ENCODE results near the gene GALK1.
"Not testable (repeated sequence)": the region's sequence is repeated elsewhere in the genome, so short reads cannot be mapped to it uniquely, and the experiment has no call there.

Gene GALK1

DNA sequence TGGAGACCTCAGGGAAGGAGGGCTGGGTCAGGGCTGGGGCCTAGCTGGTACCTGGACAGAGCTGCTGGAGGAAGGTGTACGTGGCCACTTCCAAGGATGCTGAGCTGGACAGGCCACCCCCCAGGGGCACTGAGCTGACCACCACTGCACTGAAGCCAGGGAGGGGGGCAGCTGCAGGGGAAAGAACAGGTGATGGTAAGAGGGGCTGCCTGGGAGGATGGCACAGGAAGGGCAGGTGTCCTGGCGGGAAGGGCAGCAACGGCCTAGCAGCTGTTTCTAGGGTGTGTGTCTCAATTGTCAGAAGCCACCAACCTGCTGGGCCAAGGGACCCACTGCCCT lies 1.8 kb downstream of the GALK1 start:
- H4K20me1 ChIP-seq (ENCODE audit: insufficient read depth, low read length) = no peaks in the 10 kb centered on the region
- no peak overlapping the region for H3K4me2 ChIP-seq (ENCODE audit: low read length)
- TF ChIP-seq, protein P1, sequence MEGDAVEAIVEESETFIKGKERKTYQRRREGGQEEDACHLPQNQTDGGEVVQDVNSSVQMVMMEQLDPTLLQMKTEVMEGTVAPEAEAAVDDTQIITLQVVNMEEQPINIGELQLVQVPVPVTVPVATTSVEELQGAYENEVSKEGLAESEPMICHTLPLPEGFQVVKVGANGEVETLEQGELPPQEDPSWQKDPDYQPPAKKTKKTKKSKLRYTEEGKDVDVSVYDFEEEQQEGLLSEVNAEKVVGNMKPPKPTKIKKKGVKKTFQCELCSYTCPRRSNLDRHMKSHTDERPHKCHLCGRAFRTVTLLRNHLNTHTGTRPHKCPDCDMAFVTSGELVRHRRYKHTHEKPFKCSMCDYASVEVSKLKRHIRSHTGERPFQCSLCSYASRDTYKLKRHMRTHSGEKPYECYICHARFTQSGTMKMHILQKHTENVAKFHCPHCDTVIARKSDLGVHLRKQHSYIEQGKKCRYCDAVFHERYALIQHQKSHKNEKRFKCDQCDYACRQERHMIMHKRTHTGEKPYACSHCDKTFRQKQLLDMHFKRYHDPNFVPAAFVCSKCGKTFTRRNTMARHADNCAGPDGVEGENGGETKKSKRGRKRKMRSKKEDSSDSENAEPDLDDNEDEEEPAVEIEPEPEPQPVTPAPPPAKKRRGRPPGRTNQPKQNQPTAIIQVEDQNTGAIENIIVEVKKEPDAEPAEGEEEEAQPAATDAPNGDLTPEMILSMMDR (IDR thresholded peaks at IDR 0.05; ENCODE audit: low read length) = no peak
- TF ChIP-seq EZH2 (IDR thresholded peaks at IDR 0.05; ENCODE audit: borderline replicate concordance, low read length) = no peak
- no peaks in the 10 kb centered on the region for H3K27me3 ChIP-seq (ENCODE audit: insufficient read depth, low read length)
- H3K9me3 ChIP-seq (ENCODE audit: low read length) = no peaks in the 10 kb centered on the region
- no peak overlapping the region; the same call in 1 of the 2 replicates for H3K9ac ChIP-seq (ENCODE audit: low read length)
- no peak overlapping the region for H2AFZ ChIP-seq (ENCODE audit: low read length)
- H3F3A ChIP-seq (ENCODE audit: insufficient read depth, low read length) = no peaks in the 10 kb centered on the region
- no peaks in the 10 kb centered on the region for H3K9me2 ChIP-seq (ENCODE audit: low read depth, low read length)
- no peak overlapping the region for H3K27ac ChIP-seq (ENCODE audit: low read depth, low read length, poor library complexity, severe bottlenecking)
- H3K4me1 ChIP-seq (ENCODE audit: insufficient read depth, low read length, severe bottlenecking) = peaks cover 11% of the 10 kb centered on the region
- H3K4me3 ChIP-seq (ENCODE audit: low read depth, low read length, poor library complexity, severe bottlenecking) = no peak overlapping the region
- H3K36me3 ChIP-seq (ENCODE audit: insufficient read depth, low read length) = no peaks in the 10 kb centered on the region
- no peaks in the 10 kb centered on the region for H3K79me2 ChIP-seq (ENCODE audit: insufficient read depth, low read length)

DNA sequence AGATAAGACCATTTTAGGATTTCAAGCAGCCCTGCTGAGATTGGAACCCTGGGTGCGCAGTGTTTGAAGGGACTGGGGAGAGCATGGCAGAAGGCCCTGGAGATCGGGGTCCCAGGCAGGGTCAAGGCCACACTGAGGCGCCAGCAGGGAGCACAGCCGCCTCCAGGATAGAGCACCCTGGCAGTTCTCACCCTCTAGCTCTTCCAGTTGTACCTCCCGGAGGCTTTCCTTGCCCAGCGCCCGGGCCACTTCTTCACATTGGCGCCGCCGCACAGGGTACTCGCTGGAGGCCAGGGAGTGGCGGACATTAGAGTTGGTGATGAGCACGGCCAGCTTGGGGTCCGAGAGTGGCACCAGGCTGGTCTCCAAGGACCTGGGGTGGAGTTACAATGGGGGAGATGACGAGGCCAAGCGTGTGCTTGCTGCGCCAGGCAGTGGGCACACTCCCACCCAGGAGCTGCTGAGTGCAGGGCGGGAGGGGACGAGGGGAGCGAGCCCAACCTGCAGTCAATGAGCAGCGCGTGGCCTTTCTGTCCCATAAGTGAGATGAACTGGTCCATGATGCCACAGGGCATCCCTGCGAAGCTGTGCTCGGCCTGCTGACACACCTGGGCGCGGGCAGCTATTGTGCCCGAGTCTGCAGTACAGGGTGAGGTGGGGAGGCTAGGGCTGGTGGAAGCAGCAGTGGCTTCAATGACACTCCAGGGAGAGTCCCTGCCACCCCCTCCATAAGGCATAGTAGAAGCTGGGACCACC lies 2.3 kb downstream of the GALK1 start:
- Histone ChIP-seq H3K27me3 (ENCODE audit: insufficient read depth, low read length) (no peaks in the 10 kb centered on the region), H3K27ac (ENCODE audit: low read depth, low read length, poor library complexity, severe bottlenecking) (no peak overlapping the region), H2AFZ (ENCODE audit: low read length) (no peak overlapping the region), H3K4me2 (ENCODE audit: low read length) (no peak overlapping the region), H3K9me3 (ENCODE audit: low read length) (no peaks in the 10 kb centered on the region), H3K4me1 (ENCODE audit: insufficient read depth, low read length, severe bottlenecking) (peaks cover 11% of the 10 kb centered on the region), H4K20me1 (ENCODE audit: insufficient read depth, low read length) (no peaks in the 10 kb centered on the region), H3K9ac (ENCODE audit: low read length) (no peak overlapping the region), H3F3A (ENCODE audit: insufficient read depth, low read length) (no peaks in the 10 kb centered on the region), H3K9me2 (ENCODE audit: low read depth, low read length) (no peaks in the 10 kb centered on the region), H3K36me3 (ENCODE audit: insufficient read depth, low read length) (no peaks in the 10 kb centered on the region), H3K4me3 (ENCODE audit: low read depth, low read length, poor library complexity, severe bottlenecking) (no peak overlapping the region), H3K79me2 (ENCODE audit: insufficient read depth, low read length) (no peaks in the 10 kb centered on the region)
- TF ChIP-seq EZH2 (IDR thresholded peaks at IDR 0.05; ENCODE audit: borderline replicate concordance, low read length) = no peak
- TF ChIP-seq, protein P1 (IDR thresholded peaks at IDR 0.05; ENCODE audit: low read length) = no peak

DNA sequence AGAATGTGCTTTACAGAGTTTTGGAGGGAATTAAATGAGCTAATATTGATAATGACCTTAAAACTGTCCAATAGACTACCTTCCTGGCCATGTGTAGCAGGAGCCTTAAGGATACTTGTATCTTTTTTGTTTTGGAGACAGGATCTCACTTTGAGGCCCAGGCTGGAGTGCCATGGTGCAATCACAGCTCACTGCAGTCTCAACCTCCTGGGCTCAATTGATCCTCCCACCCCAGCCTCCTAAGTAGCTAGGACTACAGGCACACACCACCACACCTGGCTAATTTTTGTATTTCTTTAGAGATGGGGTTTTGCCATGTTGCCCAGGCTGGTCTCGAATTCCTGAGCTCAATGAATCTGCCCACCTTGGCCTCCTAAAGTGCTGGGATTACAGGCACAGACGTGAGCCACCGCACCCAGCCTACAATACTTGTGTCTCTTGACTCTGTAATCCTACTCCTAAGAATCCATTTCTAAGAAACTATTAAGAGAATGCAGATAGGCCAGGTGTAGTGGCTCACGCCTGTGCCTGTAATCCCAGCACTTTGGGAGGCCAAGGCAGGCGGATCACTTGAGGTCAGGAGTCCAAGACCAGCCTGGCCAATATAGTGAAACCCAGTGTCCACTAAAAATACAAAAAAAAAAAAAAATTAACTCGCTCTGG lies 4.9 kb downstream of the GALK1 start:
- H3K4me1 ChIP-seq (ENCODE audit: insufficient read depth, low read length, severe bottlenecking) = peaks cover 11% of the 10 kb centered on the region
- not testable (repeated sequence) for H3K36me3 ChIP-seq (ENCODE audit: insufficient read depth, low read length); H3K27me3 ChIP-seq (ENCODE audit: insufficient read depth, low read length); H3K4me2 ChIP-seq (ENCODE audit: low read length); H3F3A ChIP-seq (ENCODE audit: insufficient read depth, low read length); H3K4me3 ChIP-seq (ENCODE audit: low read depth, low read length, poor library complexity, severe bottlenecking); H4K20me1 ChIP-seq (ENCODE audit: insufficient read depth, low read length); H2AFZ ChIP-seq (ENCODE audit: low read length); H3K9me2 ChIP-seq (ENCODE audit: low read depth, low read length); H3K79me2 ChIP-seq (ENCODE audit: insufficient read depth, low read length); H3K9me3 ChIP-seq (ENCODE audit: low read length); H3K27ac ChIP-seq (ENCODE audit: low read depth, low read length, poor library complexity, severe bottlenecking); H3K9ac ChIP-seq (ENCODE audit: low read length)

DNA sequence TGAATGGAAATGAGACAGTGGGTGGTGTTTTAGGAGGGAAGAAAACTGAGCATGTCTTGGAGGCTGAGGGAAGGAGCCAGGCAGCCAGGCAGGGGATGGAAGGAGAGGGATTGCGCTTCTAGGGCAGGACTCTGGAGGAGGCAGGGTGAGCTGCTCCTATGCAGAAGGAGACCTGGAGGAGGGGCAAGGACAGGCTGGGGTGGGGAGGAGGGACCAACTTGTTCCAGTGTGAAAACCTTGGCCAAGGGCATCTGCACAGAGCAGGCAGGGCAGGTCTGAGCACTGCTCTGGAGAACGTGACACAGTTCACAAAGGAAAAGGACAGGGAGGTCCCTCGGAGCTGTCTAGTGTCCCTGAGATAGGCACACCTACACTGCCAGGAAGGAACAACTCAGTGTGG lies 5.5 kb downstream of the GALK1 start:
- Histone ChIP-seq H3K79me2 (ENCODE audit: insufficient read depth, low read length) (no peaks in the 10 kb centered on the region), H2AFZ (ENCODE audit: low read length) (no peak overlapping the region), H3K4me2 (ENCODE audit: low read length) (no peak overlapping the region), H3K9ac (ENCODE audit: low read length) (no peak overlapping the region), H3F3A (ENCODE audit: insufficient read depth, low read length) (no peaks in the 10 kb centered on the region), H3K36me3 (ENCODE audit: insufficient read depth, low read length) (no peaks in the 10 kb centered on the region), H3K9me2 (ENCODE audit: low read depth, low read length) (no peaks in the 10 kb centered on the region), H3K27me3 (ENCODE audit: insufficient read depth, low read length) (no peaks in the 10 kb centered on the region), H3K9me3 (ENCODE audit: low read length) (no peaks in the 10 kb centered on the region), H4K20me1 (ENCODE audit: insufficient read depth, low read length) (no peaks in the 10 kb centered on the region), H3K4me1 (ENCODE audit: insufficient read depth, low read length, severe bottlenecking) (peaks cover 13% of the 10 kb centered on the region), H3K4me3 (ENCODE audit: low read depth, low read length, poor library complexity, severe bottlenecking) (no peak overlapping the region), H3K27ac (ENCODE audit: low read depth, low read length, poor library complexity, severe bottlenecking) (no peak overlapping the region)
- no peak for TF ChIP-seq EZH2 (IDR thresholded peaks at IDR 0.05; ENCODE audit: borderline replicate concordance, low read length)
- TF ChIP-seq, protein P1 (IDR thresholded peaks at IDR 0.05; ENCODE audit: low read length) = no peak
